HEK293T (cell line): ENCODE data around the gene USP21.

Experiments
- ARNT ChIP-seq: fragments of 450-650 bp; IDR thresholded peaks from 2 replicates; pipeline ENCODE4 v1.6.1; 2017; ENCODE audit warnings: mild to moderate bottlenecking
- BHLHE40 ChIP-seq: fragments of 450-650 bp; IDR thresholded peaks from 2 replicates; pipeline ENCODE4 v1.6.1; 2016; ENCODE audit warnings: mild to moderate bottlenecking, moderate library complexity, borderline replicate concordance
- FOXM1 ChIP-seq: fragments of 450-650 bp; IDR thresholded peaks from 2 replicates; pipeline ENCODE4 v1.6.1; 2017; ENCODE audit warnings: mild to moderate bottlenecking, borderline replicate concordance
- LEF1 ChIP-seq: fragments of 450-650 bp; IDR thresholded peaks from 2 replicates; pipeline ENCODE4 v1.6.1; 2017; ENCODE audit warnings: mild to moderate bottlenecking, borderline replicate concordance
- NFRKB ChIP-seq: fragments of 450-650 bp; IDR thresholded peaks from 2 replicates; pipeline ENCODE4 v1.6.1; 2016; ENCODE audit warnings: mild to moderate bottlenecking, moderate library complexity
- SP1 ChIP-seq: fragments of 450-650 bp; IDR thresholded peaks from 2 replicates; pipeline ENCODE4 v1.6.1; 2017
- SUZ12 ChIP-seq: fragments of 450-650 bp; IDR thresholded peaks from 2 replicates; pipeline ENCODE4 v1.6.1; 2016; ENCODE audit warnings: mild to moderate bottlenecking

- TF ChIP-seq FOXM1: no peak
- TF ChIP-seq LEF1: no peak
- no peak for TF ChIP-seq BHLHE40
- TF ChIP-seq ARNT: no peak
- TF ChIP-seq NFRKB: no peak
- no peak for TF ChIP-seq SUZ12
- TF ChIP-seq SP1: no peak
Observed at GRCh38 chr1:161172349-161172748, 13.0 kb downstream of the USP21 start.
